GM19452 (cell line): ENCODE results near the gene SH3RF3.

Experiments
- ATAC-seq: cut with Tn5 transposase; IDR thresholded peaks from one replicate; pipeline ENCODE4 v1.9.1; 2021; ENCODE audit not compliant: unreplicated experiment

The SH3RF3 gene

DNA sequence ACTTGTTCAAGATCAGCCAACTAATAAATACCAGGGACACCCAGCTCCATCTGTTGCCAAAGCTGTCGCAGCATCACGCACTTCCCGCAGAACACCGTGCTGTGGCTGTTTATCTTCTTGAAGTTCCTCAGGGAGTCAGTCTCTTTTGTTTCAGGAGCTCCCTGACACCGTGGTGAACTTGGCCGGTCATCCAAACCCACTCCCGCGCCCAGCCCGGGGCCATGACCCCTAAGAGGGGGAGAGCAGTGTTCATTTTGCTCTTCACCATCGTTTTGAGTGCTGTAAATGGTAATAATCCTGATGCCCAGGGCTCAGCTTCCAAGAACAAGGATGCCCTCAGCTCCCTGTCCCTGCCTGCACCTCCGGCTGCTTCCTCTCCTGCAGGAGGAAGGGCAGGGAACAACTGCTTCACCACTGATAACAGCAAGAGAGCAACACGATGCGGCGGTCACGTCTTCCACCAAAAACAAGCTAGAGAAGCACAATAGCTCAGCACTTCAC lies 353.4 kb downstream of the SH3RF3 start:
- ATAC-seq, result no peak

- no peak for ATAC-seq
Measured at GRCh38 chr2:109486711-109487535, 357.9 kb downstream of the SH3RF3 start.

DNA sequence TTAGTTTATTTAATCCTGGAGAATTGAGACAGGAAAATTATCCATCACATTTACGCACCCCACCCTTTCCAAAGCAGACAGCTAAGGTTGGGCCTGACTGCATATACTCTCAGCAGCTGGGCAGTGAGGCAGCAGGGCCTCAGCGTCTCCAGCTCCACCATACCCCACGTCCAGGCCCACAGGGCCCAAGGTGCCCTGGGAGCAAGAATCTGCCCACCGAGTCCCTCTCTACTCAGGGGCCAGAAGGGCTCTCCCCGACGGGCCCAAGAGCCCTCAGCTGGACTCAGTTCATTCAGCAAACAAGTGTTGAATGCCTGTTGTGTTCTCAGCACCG lies 358.5 kb downstream of the SH3RF3 start:
- no peak for ATAC-seq

DNA sequence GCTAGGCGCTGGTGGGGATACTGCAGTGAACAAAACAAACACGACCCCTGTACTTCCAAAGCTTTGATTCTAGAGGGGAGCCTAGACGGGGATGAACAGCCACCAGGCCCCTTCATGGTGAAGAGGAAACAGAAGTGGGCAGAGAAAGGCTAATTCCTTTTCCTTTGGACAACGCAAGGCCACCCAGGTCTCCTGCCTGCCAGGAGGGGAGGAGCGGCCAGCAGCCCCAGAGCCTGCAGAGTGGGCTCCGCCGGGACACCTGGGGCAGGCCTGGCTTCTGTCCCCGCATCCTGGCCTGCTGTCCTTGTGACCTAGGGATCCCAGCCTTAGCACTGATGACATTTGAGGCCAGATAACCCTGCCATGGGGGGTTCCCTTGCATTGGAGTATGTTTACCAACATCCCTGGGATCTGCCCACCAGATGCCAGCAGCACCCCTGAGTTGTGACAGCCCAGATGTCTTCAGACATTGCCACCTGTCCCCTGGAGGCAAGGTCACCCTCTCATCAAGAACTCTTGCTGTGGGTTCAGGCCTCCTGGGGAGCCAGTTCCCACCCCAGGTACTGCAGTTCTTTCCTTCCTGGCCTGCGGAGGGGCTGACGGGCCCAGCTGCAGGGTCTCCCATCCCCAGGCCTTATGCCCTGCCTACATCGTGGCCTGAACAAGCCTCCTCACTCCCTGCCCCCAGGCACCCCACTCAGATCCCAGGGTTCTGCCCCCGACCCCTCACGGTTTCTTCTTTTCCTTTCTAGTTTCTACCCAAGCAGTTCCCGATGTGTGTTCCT lies 359.1 kb downstream of the SH3RF3 start:
- ATAC-seq, result no peak

- no peak for ATAC-seq
Measured at GRCh38 chr2:109489296-109489695, 360.3 kb downstream of the SH3RF3 start.

- no peak for ATAC-seq
Measured at GRCh38 chr2:109493176-109493935, 364.4 kb downstream of the SH3RF3 start.

DNA sequence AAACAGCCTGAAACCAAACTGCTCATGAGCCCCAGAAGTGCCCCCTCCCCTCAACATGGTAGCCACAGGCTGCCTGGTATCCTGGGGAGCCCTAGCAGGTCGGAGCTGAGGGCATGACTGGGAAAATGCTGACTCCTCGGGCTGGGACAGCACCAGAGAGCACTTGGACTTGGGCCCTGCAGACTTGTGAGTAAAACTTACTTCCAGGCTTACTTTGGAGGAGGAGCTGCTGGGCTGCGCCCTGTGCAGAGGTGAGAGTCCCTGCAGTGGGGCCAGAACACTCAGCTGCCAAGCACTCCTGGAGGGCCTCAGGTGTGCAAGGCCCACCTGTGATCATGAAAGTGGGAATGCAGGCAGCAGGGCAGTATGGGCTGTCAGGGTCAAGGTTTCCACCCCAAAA lies 365.3 kb downstream of the SH3RF3 start:
- no peak for ATAC-seq

DNA sequence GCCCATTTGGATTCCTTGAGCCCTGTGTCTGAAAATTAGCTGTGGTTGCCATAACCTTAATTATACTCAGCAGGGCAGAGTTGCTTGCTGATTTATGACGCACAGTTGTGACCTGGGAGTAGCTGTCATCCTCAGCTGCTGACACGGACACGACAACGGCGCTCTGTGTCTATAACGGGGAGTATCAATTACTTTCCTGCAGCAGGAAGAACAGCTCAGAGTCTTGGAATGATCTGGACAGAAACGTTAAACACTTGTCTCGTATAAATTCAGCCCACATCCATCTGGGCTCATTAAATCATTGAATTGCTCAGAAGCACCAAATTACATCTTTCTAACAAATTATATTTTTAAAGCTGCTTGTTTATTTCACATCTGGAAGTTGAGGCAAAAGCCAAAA lies 368.5 kb downstream of the SH3RF3 start:
- no peak for ATAC-seq

DNA sequence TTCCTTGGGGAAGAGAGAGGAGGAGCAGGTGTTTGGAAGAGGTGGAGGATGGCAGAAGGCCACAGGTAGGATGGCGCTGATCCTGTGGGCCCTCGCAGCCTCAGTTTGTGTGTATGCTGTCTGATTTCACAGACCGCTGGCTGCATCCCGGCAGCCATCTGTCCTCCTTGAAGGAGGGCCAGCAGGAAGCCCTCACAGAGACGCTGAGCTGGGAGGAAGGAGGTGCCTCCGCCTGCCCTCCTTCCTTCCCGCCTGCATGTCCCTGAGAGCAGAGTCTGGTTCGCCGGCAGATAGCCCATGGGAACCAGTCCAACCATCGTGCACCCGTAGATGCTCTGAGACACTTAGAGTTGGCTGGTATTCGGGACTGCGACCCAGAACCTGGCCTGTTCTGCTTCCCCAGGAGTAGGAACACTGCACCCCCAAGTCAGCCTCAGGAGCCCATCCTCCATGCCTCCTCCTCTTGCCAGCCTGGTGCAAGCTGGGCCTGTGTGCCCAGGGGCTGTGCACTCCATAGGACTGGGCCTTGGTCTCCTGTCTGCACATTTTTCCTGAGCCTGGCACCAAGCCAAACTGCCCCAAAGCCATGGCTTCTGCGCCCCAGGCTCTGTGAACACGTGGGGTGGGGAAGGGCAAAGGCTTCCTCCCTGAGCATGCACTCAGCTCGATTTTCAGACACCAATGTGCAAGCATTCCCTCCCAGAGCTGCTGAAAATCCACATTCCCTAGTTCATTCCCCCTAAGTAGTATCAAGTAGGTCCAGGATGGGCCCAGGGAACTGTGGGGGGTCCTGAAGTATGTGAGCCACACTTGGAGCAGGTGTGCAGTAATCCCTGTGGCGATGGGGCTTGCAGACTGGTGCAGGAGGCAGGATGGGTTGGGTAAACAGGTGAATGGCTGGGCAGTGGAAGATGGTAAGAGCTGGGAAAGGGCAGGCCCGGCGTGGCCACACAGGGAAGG lies 369.2 kb downstream of the SH3RF3 start:
- ATAC-seq, result no peak

DNA sequence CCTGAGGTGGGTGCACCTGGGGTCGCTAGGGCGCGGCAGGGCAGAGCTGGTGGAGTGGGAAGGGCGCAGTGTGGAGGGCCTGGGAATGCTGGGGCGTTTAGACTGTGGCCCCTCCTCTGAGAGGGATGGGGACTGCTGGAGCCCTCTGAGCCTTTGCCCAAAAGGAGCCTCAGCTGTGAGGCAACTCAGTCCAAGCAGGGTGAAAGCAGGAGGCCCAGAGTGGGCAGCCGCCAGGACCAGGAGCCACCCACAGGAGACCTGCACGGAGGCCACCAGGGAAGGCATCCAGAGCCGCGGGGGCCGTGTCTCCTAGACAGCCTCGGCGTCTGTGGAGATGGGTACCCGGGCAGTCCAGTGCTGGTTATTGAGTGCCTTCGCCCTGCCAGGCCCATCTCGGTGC lies 369.9 kb downstream of the SH3RF3 start:
- no peak for ATAC-seq

GRCh38 chr2:109499566-109499965 lies 370.6 kb downstream of the SH3RF3 start:
- ATAC-seq, result no peak

GRCh38 chr2:109500910-109501309 lies 371.9 kb downstream of the SH3RF3 start:
- no peak for ATAC-seq

DNA sequence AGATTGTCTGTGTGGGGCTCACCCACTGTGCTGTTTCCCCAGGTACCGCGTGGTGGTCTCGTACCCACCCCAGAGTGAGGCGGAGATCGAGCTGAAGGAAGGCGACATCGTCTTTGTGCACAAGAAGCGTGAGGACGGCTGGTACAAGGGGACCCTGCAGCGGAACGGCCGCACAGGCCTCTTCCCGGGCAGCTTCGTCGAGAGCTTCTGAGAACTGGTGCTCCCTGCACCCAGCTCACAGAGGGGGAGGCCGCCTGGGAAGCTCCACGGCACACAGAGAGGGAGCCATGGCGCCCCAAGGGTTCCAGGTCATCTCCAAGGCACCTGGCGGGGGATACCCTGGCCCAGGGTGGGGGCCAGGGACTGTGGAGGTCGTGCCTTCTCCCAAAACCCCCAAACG lies 372.5 kb downstream of the SH3RF3 start:
- ATAC-seq, result no peak

- no peak for ATAC-seq
Measured at GRCh38 chr2:109503191-109503590, 374.2 kb downstream of the SH3RF3 start.

GRCh38 chr2:109507217-109507616 lies 378.2 kb downstream of the SH3RF3 start:
- ATAC-seq, result no peak

- ATAC-seq, result no peak
Measured at GRCh38 chr2:109507828-109508227, 378.8 kb downstream of the SH3RF3 start.

GRCh38 chr2:109508556-109508955 lies 379.6 kb downstream of the SH3RF3 start:
- no peak for ATAC-seq

DNA sequence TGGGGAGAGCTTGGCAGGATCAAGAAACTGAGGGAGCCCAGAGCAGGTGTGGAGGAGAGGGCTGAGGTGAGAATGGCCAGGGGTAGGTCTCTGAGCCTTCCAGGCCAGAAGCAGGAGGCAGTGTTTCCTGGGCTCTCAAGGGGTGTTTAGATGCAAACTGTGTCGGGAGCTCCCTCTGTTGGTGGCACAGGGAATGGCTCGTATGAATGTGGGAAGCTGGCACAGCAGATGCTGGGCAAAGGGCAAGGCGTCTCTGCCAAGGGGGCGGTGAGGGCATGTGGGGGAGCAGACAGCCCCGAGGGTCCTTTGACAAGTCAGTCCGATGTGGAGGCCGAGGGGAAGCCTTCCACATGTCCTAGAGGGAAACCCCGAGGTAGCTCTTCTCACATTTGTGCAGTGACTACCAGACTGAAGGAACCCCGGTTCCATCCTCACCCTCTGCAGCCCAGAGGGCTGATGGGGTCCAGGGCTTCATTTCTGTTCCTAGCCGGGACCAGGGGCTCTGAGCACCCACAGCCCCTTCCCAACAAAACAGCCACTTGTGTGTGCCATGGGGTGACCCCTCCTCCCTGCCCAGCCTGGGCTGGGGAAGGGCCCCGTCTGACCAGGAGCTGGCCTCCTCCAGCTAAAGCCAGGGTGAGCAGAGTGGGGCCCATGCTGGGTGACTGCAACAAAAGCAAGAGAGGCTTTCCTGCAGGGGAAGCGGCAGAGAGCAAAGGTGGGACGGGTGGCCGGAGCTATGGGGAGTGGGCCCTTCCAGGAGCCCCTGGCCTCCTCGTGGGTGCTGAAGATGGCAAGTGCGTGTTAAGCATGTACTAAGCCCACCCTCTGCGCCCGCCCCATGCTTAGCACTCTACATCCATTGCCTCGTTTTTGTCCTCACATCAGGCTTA lies 381.4 kb downstream of the SH3RF3 start:
- ATAC-seq, result peak; percentile 26

DNA sequence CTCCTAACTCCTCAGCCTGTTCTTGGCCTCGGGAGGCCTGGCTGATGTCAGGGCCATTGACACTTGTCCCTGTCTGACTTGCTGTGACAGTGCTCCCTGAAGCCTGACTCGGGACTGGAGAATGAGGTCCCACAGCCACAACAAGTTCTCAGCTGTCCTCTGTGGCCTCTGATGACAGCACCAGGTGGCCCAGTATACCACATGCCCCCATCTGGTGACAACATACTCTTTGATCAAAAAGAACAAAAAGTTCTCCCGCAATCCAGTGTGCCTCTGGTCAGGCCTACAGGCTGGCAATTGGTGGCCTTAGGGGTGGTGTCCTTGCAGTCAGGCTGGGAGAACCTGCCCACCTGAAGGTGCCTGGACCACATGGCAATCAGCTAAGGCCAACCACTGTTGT lies 382.2 kb downstream of the SH3RF3 start:
- no peak for ATAC-seq
